ENCODE measurements around the gene THSD8. TPM values are rescaled to one million over a fixed set of nuclear protein-coding genes. Genes with fewer than 3 reads are reported as not detected.
"Not testable (repeated sequence)": the region's sequence is repeated elsewhere in the genome, so short reads cannot be mapped to it uniquely, and the experiment has no call there.

Gene THSD8
- total and polyA plus RNA-seq, 4 experiments from 2014 or later: 1.5 to 4.4 (median 2.7) TPM

DNA sequence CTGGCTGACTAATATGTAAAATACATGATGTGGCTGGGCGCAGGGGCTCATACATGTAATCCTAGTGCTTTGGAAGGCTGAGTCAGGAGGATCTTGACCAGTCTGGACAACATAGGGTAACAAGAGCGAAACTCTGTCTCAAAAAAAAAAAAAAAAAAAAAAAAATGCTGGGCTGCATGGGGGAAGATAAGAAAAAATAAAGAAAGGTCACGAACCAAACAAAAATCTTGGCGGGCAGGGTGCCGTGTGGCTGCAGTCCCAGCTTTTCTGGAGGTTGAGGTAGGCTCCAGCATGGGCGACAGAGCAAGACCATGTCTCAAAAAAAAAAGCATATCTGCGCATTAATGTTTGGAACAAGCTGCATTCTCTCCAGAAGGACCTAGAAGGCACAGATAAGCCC lies 13.2 kb downstream of the THSD8 start:
- Histone ChIP-seq H3K4me3 (ENCODE audit: low read length in 2 of 2) (no peak overlapping the region), H3K27ac (ENCODE audit: low read depth, low read length) (no peak overlapping the region), H3K27me3 (ENCODE audit: insufficient read depth, low read length) (no peaks in the 10 kb centered on the region), H3K36me3 (ENCODE audit: insufficient read depth, low read length) (no peaks in the 10 kb centered on the region), H3K9me3 (ENCODE audit: control insufficient read depth in 1 of 2, low read length in 2 of 2) (no peaks in the 10 kb centered on the region), H3K4me1 (ENCODE audit: insufficient read depth, low read length) (no peaks in the 10 kb centered on the region)
- no peak for DNase-seq
- no peak overlapping the region for H3K27ac Mint-ChIP-seq
- POLR2A ChIA-PET (ENCODE audit: partially characterized antibody): interaction anchor here (1.3 kb wide), 1 partner anchor 9 kb away, joined by 4 read pairs; the partner anchor contains the start of gene RNASEH2A
- peaks cover 7 to 9% of the 10 kb centered on the region in 2 donors for H3K36me3 Mint-ChIP-seq
- CTCF ChIA-PET (ENCODE audit: partially characterized antibody): interaction anchor here (0.8 kb wide), 1 partner anchor 33 kb away, joined by 3 read pairs; no protein-coding TSS in a partner anchor
- H3K9me3 Mint-ChIP-seq: no peaks in the 10 kb centered on the region
- no peak overlapping the region for H3K4me3 Mint-ChIP-seq
- no peaks in the 10 kb centered on the region for H3K4me1 Mint-ChIP-seq
- intact Hi-C loops (cut with micrococcal nuclease): no loop called here
- no peaks in the 10 kb centered on the region for H3K27me3 Mint-ChIP-seq

DNA sequence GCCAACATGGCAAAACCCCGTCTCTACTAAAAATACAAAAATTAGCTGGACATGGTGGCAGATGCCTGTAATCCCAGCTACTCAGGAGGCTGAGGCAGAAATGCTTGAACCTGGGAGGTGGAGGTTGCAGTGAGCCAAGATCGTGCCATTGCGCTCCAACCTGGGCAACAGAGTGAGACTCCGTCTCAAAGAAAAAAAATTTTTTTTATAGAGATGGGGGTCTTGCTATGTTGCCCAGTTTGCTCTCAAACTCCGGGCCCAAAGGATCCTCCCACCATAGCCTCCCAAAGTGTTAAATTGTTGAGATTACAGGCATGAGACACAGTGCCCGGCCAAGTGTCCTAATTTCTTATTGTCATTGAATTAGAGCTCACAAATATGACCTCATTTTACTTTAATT lies 15.3 kb downstream of the THSD8 start:
- H3K36me3 ChIP-seq (ENCODE audit: insufficient read depth, low read length); H3K9me3 Mint-ChIP-seq; POLR2A ChIA-PET (ENCODE audit: partially characterized antibody): not testable (repeated sequence)

DNA sequence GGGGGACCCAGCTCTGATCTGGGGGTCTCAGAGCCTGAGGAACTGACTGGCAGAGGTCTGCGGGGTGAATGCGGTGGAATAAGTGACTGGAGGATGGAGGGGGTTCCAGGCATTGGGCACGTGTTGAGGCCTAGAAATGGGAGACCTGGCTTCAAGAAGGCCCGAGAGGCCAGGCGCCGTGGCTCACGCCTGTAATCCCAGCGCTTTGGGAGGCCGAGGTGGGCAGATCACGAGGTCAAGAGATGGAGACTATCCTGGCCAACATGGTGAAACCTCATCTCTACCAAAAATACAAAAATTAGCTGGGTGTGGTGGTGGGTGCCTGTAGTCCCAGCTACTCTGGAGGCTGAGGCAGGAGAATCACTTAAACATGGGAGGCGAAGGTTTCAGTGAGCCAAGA lies 15.9 kb downstream of the THSD8 start:
- DNase-seq; H3K27ac ChIP-seq (ENCODE audit: low read depth, low read length); H3K4me1 Mint-ChIP-seq; POLR2A ChIA-PET (ENCODE audit: partially characterized antibody); H3K9me3 Mint-ChIP-seq; H3K4me3 Mint-ChIP-seq; H3K9me3 ChIP-seq (ENCODE audit: control insufficient read depth in 1 of 2, low read length in 2 of 2); intact Hi-C loops (cut with micrococcal nuclease); H3K4me1 ChIP-seq (ENCODE audit: insufficient read depth, low read length); H3K4me3 ChIP-seq (ENCODE audit: low read length in 2 of 2); H3K27me3 Mint-ChIP-seq; H3K27me3 ChIP-seq (ENCODE audit: insufficient read depth, low read length); H3K36me3 ChIP-seq (ENCODE audit: insufficient read depth, low read length): not testable (repeated sequence)
- Mint-ChIP-seq H3K36me3 (peaks cover 7 to 14% of the 10 kb centered on the region in 2 donors), H3K27ac (peak overlapping the region in 2 of 7 donors; percentile 56 to 82)
- CTCF ChIA-PET (ENCODE audit: partially characterized antibody): interaction anchor here (1.3 to 1.8 kb wide), 3 partner anchors 22 to 60 kb away, joined by 3 to 6 read pairs (median 4); no protein-coding TSS in a partner anchor

More for the DNA sequence above, 15.3 kb downstream of the THSD8 start:
- intact Hi-C loops (cut with micrococcal nuclease); H3K27ac ChIP-seq (ENCODE audit: low read depth, low read length); H3K27ac Mint-ChIP-seq; H3K4me3 Mint-ChIP-seq; DNase-seq; H3K27me3 Mint-ChIP-seq; H3K4me1 ChIP-seq (ENCODE audit: insufficient read depth, low read length); H3K27me3 ChIP-seq (ENCODE audit: insufficient read depth, low read length); H3K4me1 Mint-ChIP-seq; H3K4me3 ChIP-seq (ENCODE audit: low read length in 2 of 2); H3K9me3 ChIP-seq (ENCODE audit: control insufficient read depth in 1 of 2, low read length in 2 of 2): not testable (repeated sequence)
- CTCF ChIA-PET (ENCODE audit: partially characterized antibody): interaction anchor here (1.3 kb wide), 1 partner anchor 31 kb away, joined by 3 read pairs; no protein-coding TSS in a partner anchor
- H3K36me3 Mint-ChIP-seq: peaks cover 7 to 14% of the 10 kb centered on the region in 2 donors

DNA sequence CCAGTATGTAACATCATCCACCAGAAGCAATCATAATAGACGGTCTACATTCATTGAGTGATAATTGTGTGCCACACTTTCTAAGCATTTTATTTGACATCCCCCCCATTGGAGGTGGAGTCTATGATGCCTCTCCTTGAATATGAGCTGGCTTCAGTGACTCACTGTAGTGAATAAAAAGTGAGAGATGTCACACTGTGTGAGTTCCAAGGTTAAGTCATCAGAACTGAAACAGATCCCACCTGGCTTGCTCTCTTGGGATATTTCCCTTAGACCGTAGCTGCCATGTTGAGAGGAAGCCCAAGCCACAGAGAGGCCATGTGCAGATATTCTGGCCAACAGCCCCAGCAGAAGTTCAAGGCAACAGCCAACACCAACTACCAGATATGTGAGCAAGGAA lies 19.9 kb downstream of the THSD8 start:
- DNase-seq: no peak
- Histone ChIP-seq H3K27ac (ENCODE audit: low read depth, low read length) (no peak overlapping the region), H3K27me3 (ENCODE audit: insufficient read depth, low read length) (peaks cover 12% of the 10 kb centered on the region), H3K9me3 (ENCODE audit: control insufficient read depth in 1 of 2, low read length in 2 of 2) (no peaks in the 10 kb centered on the region), H3K4me1 (ENCODE audit: insufficient read depth, low read length) (peaks cover 8% of the 10 kb centered on the region), H3K4me3 (ENCODE audit: low read length in 2 of 2) (no peak overlapping the region), H3K36me3 (ENCODE audit: insufficient read depth, low read length) (no peaks in the 10 kb centered on the region)
- H3K27me3 Mint-ChIP-seq: peaks cover 17 to 18% of the 10 kb centered on the region in 2 donors
- ChIA-PET CTCF (ENCODE audit: partially characterized antibody) (interaction anchor here (1.5 to 1.8 kb wide), 2 partner anchors 25 to 56 kb away, joined by 4 read pairs; no protein-coding TSS in a partner anchor), POLR2A (ENCODE audit: partially characterized antibody) (no interaction called here)
- peaks cover 0 to 5% of the 10 kb centered on the region in 2 donors for H3K36me3 Mint-ChIP-seq
- intact Hi-C loops (cut with micrococcal nuclease): no loop called here
- H3K27ac Mint-ChIP-seq: no peak overlapping the region
- H3K4me3 Mint-ChIP-seq: no peak overlapping the region
- peaks cover 3 to 11% (median 5%) of the 10 kb centered on the region in 4 donors for H3K4me1 Mint-ChIP-seq
- H3K9me3 Mint-ChIP-seq: peaks cover 0 to 6% (median 4%) of the 10 kb centered on the region in 8 donors

DNA sequence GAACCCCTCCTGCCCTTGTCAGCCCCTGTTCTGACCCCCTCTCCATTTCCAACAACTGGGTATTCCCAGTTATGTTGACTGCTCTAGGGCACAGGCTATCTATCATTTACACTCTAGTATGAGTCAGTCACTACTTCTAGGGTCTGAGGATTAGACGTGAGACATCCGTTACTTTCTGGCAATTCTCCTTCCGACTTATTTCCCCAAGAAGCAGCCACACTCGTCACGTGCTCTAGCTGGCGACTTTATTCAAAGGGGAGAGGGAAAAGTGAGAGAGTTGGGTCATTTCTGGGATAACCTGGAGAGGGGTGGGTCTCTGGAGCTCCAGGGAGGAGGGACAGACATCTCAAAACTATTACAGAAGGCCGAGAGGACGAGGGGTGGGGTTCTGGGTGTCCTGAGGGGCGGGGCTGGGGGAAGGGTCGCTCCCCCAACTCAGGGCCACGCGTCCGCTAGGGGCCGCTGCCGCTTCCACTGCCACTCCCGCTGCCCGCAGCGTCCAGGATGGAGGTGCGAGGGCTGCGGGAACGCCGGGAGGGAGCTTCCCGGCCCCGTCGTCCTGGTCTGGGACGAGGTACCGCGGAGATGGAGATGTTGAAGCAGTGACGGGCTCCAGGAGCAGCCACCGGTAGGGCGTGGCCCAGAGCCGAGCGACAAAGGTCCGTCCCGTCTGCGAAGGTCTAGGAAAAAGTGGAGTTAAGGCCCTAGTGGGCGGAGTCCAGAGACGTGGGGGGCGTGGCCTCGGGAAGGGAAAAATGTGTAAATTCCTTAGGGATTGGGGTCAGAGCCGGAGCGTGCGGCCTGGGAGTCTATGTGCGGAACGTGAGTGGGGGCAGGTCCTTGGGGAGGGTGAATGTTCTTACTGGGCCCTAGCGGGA lies 23.6 kb downstream of the THSD8 start:
- no peak for DNase-seq
- peaks cover 33 to 41% of the 10 kb centered on the region in 2 donors for H3K27me3 Mint-ChIP-seq

DNA sequence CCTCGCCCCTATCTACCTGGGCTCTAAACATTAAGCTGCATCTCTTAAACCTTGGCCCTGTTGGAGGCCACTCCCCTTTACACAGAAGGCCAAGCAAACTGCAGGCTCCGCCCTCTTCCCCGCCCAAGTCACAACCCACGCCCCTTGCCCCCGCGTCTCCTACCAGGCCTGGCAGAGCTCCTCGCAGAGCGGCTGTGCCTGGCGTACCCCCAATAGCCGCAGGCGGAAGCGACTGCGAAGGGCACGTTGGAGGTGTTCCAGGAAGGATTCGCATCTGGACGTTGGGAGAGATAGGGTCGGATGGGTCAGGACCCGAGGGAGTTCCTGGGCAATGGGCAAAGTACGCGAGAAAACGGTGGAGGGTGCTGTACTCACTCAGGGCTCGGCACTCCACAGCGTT lies 26.6 kb downstream of the THSD8 start:
- H3K27me3 Mint-ChIP-seq: peaks cover 57 to 61% of the 10 kb centered on the region in 2 donors
- H3K27ac ChIP-seq (ENCODE audit: low read depth, low read length): no peak overlapping the region
- peak overlapping the region in 1 of 7 donors; percentile 30 for H3K27ac Mint-ChIP-seq
- H3K4me1 Mint-ChIP-seq: peaks cover 9 to 31% (median 18%) of the 10 kb centered on the region in 4 donors
- H3K9me3 ChIP-seq (ENCODE audit: control insufficient read depth in 1 of 2, low read length in 2 of 2): no peaks in the 10 kb centered on the region
- peaks cover 0 to 2% of the 10 kb centered on the region in 2 donors for H3K36me3 Mint-ChIP-seq
- no peak for DNase-seq
- POLR2A ChIA-PET (ENCODE audit: partially characterized antibody): no interaction called here
- peaks cover 23% of the 10 kb centered on the region for H3K4me1 ChIP-seq (ENCODE audit: insufficient read depth, low read length)
- CTCF ChIA-PET (ENCODE audit: partially characterized antibody): interaction anchor here (0.6 to 2.3 kb wide), 3 partner anchors 9 to 19 kb away, joined by 3 to 9 read pairs (median 3); no protein-coding TSS in a partner anchor
- H3K27me3 ChIP-seq (ENCODE audit: insufficient read depth, low read length): peaks cover 54% of the 10 kb centered on the region
- no peak overlapping the region for H3K4me3 ChIP-seq (ENCODE audit: low read length in 2 of 2)
- intact Hi-C loops (cut with micrococcal nuclease): no loop called here
- H3K36me3 ChIP-seq (ENCODE audit: insufficient read depth, low read length): no peaks in the 10 kb centered on the region
- peaks cover 0 to 9% (median 3%) of the 10 kb centered on the region in 8 donors for H3K9me3 Mint-ChIP-seq
- H3K4me3 Mint-ChIP-seq: no peak overlapping the region

More for the DNA sequence above, 23.6 kb downstream of the THSD8 start:
- Histone ChIP-seq H3K4me1 (ENCODE audit: insufficient read depth, low read length) (peaks cover 8% of the 10 kb centered on the region), H3K9me3 (ENCODE audit: control insufficient read depth in 1 of 2, low read length in 2 of 2) (no peaks in the 10 kb centered on the region), H3K27ac (ENCODE audit: low read depth, low read length) (no peak overlapping the region), H3K27me3 (ENCODE audit: insufficient read depth, low read length) (peaks cover 32% of the 10 kb centered on the region), H3K4me3 (ENCODE audit: low read length in 2 of 2) (no peak overlapping the region), H3K36me3 (ENCODE audit: insufficient read depth, low read length) (no peaks in the 10 kb centered on the region)
- POLR2A ChIA-PET (ENCODE audit: partially characterized antibody): no interaction called here
- CTCF ChIA-PET (ENCODE audit: partially characterized antibody): interaction anchor here (1.1 to 1.5 kb wide), 2 partner anchors 13 to 65 kb away, joined by 3 to 5 read pairs; no protein-coding TSS in a partner anchor
- peaks cover 0 to 6% (median 4%) of the 10 kb centered on the region in 8 donors for H3K9me3 Mint-ChIP-seq
- peaks cover 0 to 5% of the 10 kb centered on the region in 2 donors for H3K36me3 Mint-ChIP-seq
- H3K4me3 Mint-ChIP-seq: peak overlapping the region in 1 of 8 donors; percentile 66
- peaks cover 3 to 11% (median 5%) of the 10 kb centered on the region in 4 donors for H3K4me1 Mint-ChIP-seq
- intact Hi-C loops (cut with micrococcal nuclease): no loop called here
- peak overlapping the region in 1 of 7 donors; percentile 26 for H3K27ac Mint-ChIP-seq

DNA sequence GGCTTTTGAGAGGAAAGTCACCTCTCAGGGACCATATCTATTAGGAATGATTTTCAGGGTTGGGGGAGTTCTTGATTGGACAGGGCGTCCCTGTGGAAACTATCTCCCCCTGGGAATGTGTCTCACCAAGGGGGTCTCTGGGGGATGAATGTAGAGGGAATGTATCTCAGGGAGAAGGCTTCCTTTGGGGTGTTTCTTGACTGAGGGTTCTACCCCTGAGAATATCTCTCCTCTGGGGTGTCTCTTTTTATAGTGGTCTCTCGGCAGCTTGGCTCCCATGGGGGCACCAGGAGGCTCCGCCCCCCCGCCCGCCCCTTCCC lies 31.5 kb downstream of the THSD8 start:
- Mint-ChIP-seq H3K4me3 (peak overlapping the region in 7 of 8 donors; percentile 15 to 68 (median 50)), H3K36me3 (peaks cover 0 to 4% of the 10 kb centered on the region in 2 donors), H3K9me3 (peaks cover 0 to 9% (median 3%) of the 10 kb centered on the region in 8 donors), H3K27me3 (peaks cover 63 to 68% of the 10 kb centered on the region in 2 donors), H3K27ac (peak overlapping the region in 4 of 7 donors; percentile 47 to 90 (median 58)), H3K4me1 (peaks cover 9 to 36% (median 25%) of the 10 kb centered on the region in 4 donors)
- no peaks in the 10 kb centered on the region for H3K9me3 ChIP-seq (ENCODE audit: control insufficient read depth in 1 of 2, low read length in 2 of 2)
- peaks cover 29% of the 10 kb centered on the region for H3K4me1 ChIP-seq (ENCODE audit: insufficient read depth, low read length)
- H3K27me3 ChIP-seq (ENCODE audit: insufficient read depth, low read length): peaks cover 75% of the 10 kb centered on the region
- ChIA-PET POLR2A (ENCODE audit: partially characterized antibody) (interaction anchor here (1.3 kb wide), 1 partner anchor 40 kb away, joined by 3 read pairs; no protein-coding TSS in a partner anchor), CTCF (ENCODE audit: partially characterized antibody) (no interaction called here)
- DNase-seq: no peak
- no peak overlapping the region for H3K4me3 ChIP-seq (ENCODE audit: low read length in 2 of 2)
- H3K36me3 ChIP-seq (ENCODE audit: insufficient read depth, low read length): no peaks in the 10 kb centered on the region
- H3K27ac ChIP-seq (ENCODE audit: low read depth, low read length): no peak overlapping the region
- intact Hi-C loops (cut with micrococcal nuclease): no loop called here
